ENCODE results near the gene FAM20A.
"Not testable (repeated sequence)": the region's sequence is repeated elsewhere in the genome, so short reads cannot be mapped to it uniquely, and the experiment has no call there.

The FAM20A gene

GRCh38 chr17:68498479-68499326 lies 102.5 kb downstream of the FAM20A start:
- H3K27ac Mint-ChIP-seq, result peak overlapping the region; percentile 31
- no peaks in the 10 kb centered on the region for H3K27me3 Mint-ChIP-seq
- H3K36me3 Mint-ChIP-seq (ENCODE audit: low read depth), result no peaks in the 10 kb centered on the region
- ATAC-seq, result no peak
- DNase-seq, result no peak
- no peak overlapping the region for H3K4me3 Mint-ChIP-seq
- peaks cover 24% of the 10 kb centered on the region for H3K4me1 Mint-ChIP-seq
- H3K9me3 Mint-ChIP-seq, result peaks cover 6% of the 10 kb centered on the region

- Mint-ChIP-seq H3K36me3 (ENCODE audit: low read depth) (no peaks in the 10 kb centered on the region), H3K27ac (peak overlapping the region; percentile 43), H3K4me3 (no peak overlapping the region), H3K4me1 (peaks cover 24% of the 10 kb centered on the region), H3K9me3 (peaks cover 6% of the 10 kb centered on the region), H3K27me3 (no peaks in the 10 kb centered on the region)
- DNase-seq, result no peak
- peak; percentile 29 for ATAC-seq
Observed at GRCh38 chr17:68497885-68498319, 103.3 kb downstream of the FAM20A start.

GRCh38 chr17:68495081-68495480 lies 106.1 kb downstream of the FAM20A start:
- no peak for ATAC-seq
- H3K4me1 Mint-ChIP-seq, result peaks cover 29% of the 10 kb centered on the region
- H3K4me3 Mint-ChIP-seq, result no peak overlapping the region
- no peak for DNase-seq
- no peaks in the 10 kb centered on the region for H3K36me3 Mint-ChIP-seq (ENCODE audit: low read depth)
- no peak overlapping the region for H3K27ac Mint-ChIP-seq
- peaks cover 6% of the 10 kb centered on the region for H3K9me3 Mint-ChIP-seq
- peaks cover 2% of the 10 kb centered on the region for H3K27me3 Mint-ChIP-seq

GRCh38 chr17:68492394-68493054 lies 108.6 kb downstream of the FAM20A start:
- H3K9me3 Mint-ChIP-seq; H3K36me3 Mint-ChIP-seq (ENCODE audit: low read depth); DNase-seq; H3K27me3 Mint-ChIP-seq; ATAC-seq; H3K4me3 Mint-ChIP-seq; H3K27ac Mint-ChIP-seq: not testable (repeated sequence)
- H3K4me1 Mint-ChIP-seq, result peaks cover 22% of the 10 kb centered on the region

- peaks cover 26% of the 10 kb centered on the region for H3K4me1 Mint-ChIP-seq
- H3K9me3 Mint-ChIP-seq, result peaks cover 3% of the 10 kb centered on the region
- no peak overlapping the region for H3K4me3 Mint-ChIP-seq
- peaks cover 2% of the 10 kb centered on the region for H3K27me3 Mint-ChIP-seq
- no peak for DNase-seq
- H3K27ac Mint-ChIP-seq, result no peak overlapping the region
- no peak for ATAC-seq
- H3K36me3 Mint-ChIP-seq (ENCODE audit: low read depth), result no peaks in the 10 kb centered on the region
Observed at GRCh38 chr17:68491381-68492231, 109.6 kb downstream of the FAM20A start.

- DNase-seq (no peak), ATAC-seq (no peak)
- Mint-ChIP-seq H3K9me3 (no peaks in the 10 kb centered on the region), H3K4me1 (peaks cover 21% of the 10 kb centered on the region), H3K27me3 (peaks cover 5% of the 10 kb centered on the region), H3K4me3 (no peak overlapping the region), H3K36me3 (ENCODE audit: low read depth) (no peaks in the 10 kb centered on the region), H3K27ac (no peak overlapping the region)
Observed at GRCh38 chr17:68489919-68490318, 111.2 kb downstream of the FAM20A start.

Data from activated naive CD8-positive, alpha-beta T cell treated with anti-CD3 and anti-CD28 coated beads, Interleukin-2, amount 50 U/mL, for 24 hours (primary cell).